Measurements from ENCODE around the gene LMBRD2. TPM values are rescaled to one million over a fixed set of nuclear protein-coding genes. Genes with fewer than 3 reads are reported as not detected.

LMBRD2 gene
- polyA plus RNA-seq, 2 of the 4 experiments (the other 2 are of a cell fraction), result 2.9 to 6.8 TPM

DNA sequence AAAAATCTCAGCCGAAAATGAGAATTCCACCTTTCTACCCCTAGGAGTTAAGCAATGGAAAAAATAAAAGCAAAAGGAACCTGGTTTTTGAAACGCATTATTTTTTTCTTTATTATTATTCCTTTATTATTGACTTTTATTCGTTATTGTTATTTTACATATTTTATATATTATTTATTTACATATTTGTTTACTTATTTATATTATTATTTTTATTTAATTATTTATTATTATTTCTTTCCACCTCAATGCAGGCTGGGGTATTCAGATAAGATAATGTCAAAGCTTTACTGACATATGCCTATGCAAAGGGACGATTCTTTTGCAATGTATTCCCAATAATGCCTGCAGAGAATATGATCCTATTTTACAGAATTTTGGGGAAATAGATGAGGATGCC, 101.7 kb downstream of the LMBRD2 start:
- Histone ChIP-seq H3K4me3 (no peak overlapping the region), H3K4me1 (no peaks in the 10 kb centered on the region), H3K4me2 (no peak overlapping the region), H3K9me3 (no peaks in the 10 kb centered on the region), H3K27ac (no peak overlapping the region)
- 22% methylated on average over 4 of the region's 4 CpGs for WGBS (ENCODE audit: missing lambda C conversion rate)
- DNase-seq (ENCODE audit: low read depth in 1 of 2, low spot score in 1 of 2), result no peak
- ATAC-seq, result no peak
- FAIRE-seq, result no peak
- no peak for TF ChIP-seq JUNB (IDR thresholded peaks at IDR 0.05)
- no peak for TF ChIP-seq RAD21 (conservative IDR thresholded peaks at IDR 0.05 in 1 of 2, IDR thresholded peaks at IDR 0.05 in 1 of 2)
- no peak for TF ChIP-seq HOXB5 (CRISPR knock-in tag; IDR thresholded peaks at IDR 0.05)
- no peak for TF ChIP-seq HES2 (IDR thresholded peaks at IDR 0.05)
- no peak for TF ChIP-seq PBX3 (IDR thresholded peaks at IDR 0.05)
- POLR2A ChIA-PET, result no interaction called here
- CTCF ChIA-PET, result no interaction called here

Small RNA genes lying within 50 kb of the gene (small RNA-seq; reads per million reads assigned to genes)
- gene AC016612.1, result 0 to 0.58 (median 0) reads per million in 6 experiments
- gene MIR580, result 1.2 to 141 (median 111) reads per million in 6 experiments
- gene RNU6-1305P, result 0 to 0.78 (median 0.21) reads per million in 6 experiments

Other genes with a start within 250 kb of the LMBRD2 start
- gene CAPSL, start 213.3 kb downstream of the LMBRD2 start, polyA plus RNA-seq (2011; rRNA removed), result not detected in 2 replicates
- not detected in 3 replicates for gene CAPSL, start 213.3 kb downstream of the LMBRD2 start, polyA plus RNA-seq (2017; fragmentation: RNase III; extraction: RNeasy Plus Mini Kit Qiagen cat#74134 plus additional on column Dnase treatment)
- not detected in 2 replicates for gene UGT3A1, start 160.5 kb downstream of the LMBRD2 start, polyA plus RNA-seq (2011; rRNA removed)
- not detected in 3 replicates for gene UGT3A1, start 160.5 kb downstream of the LMBRD2 start, polyA plus RNA-seq (2017; fragmentation: RNase III; extraction: RNeasy Plus Mini Kit Qiagen cat#74134 plus additional on column Dnase treatment)
- gene UGT3A2, start 85.0 kb downstream of the LMBRD2 start, polyA plus RNA-seq (2011; rRNA removed), result not detected in 2 replicates
- not detected in 3 replicates for gene UGT3A2, start 85.0 kb downstream of the LMBRD2 start, polyA plus RNA-seq (2017; fragmentation: RNase III; extraction: RNeasy Plus Mini Kit Qiagen cat#74134 plus additional on column Dnase treatment)
- 13.7 and 23.4 TPM in 2 replicates for gene SKP2, start 224 bp upstream of the LMBRD2 start, polyA plus RNA-seq (2011; rRNA removed)
- gene SKP2, start 224 bp upstream of the LMBRD2 start, polyA plus RNA-seq (2017; fragmentation: RNase III; extraction: RNeasy Plus Mini Kit Qiagen cat#74134 plus additional on column Dnase treatment), result 11.4 to 12.4 TPM (median 12.4 TPM) in 3 replicates
- 17.8 and 21.9 TPM in 2 replicates for gene NADK2, start 90.0 kb upstream of the LMBRD2 start, polyA plus RNA-seq (2011; rRNA removed)
- gene NADK2, start 90.0 kb upstream of the LMBRD2 start, polyA plus RNA-seq (2017; fragmentation: RNase III; extraction: RNeasy Plus Mini Kit Qiagen cat#74134 plus additional on column Dnase treatment), result 12.6 to 14.0 TPM (median 13.2 TPM) in 3 replicates
- gene RANBP3L, start 150.0 kb upstream of the LMBRD2 start, polyA plus RNA-seq (2011; rRNA removed), result not detected in 2 replicates
- gene RANBP3L, start 150.0 kb upstream of the LMBRD2 start, polyA plus RNA-seq (2017; fragmentation: RNase III; extraction: RNeasy Plus Mini Kit Qiagen cat#74134 plus additional on column Dnase treatment), result not detected in 3 replicates